ENCODE data around the gene TMEM256.

GRCh38 chr17:7356072-7356549 lies 47.8 kb downstream of the TMEM256 start:
- TF ChIP-seq, protein P1, sequence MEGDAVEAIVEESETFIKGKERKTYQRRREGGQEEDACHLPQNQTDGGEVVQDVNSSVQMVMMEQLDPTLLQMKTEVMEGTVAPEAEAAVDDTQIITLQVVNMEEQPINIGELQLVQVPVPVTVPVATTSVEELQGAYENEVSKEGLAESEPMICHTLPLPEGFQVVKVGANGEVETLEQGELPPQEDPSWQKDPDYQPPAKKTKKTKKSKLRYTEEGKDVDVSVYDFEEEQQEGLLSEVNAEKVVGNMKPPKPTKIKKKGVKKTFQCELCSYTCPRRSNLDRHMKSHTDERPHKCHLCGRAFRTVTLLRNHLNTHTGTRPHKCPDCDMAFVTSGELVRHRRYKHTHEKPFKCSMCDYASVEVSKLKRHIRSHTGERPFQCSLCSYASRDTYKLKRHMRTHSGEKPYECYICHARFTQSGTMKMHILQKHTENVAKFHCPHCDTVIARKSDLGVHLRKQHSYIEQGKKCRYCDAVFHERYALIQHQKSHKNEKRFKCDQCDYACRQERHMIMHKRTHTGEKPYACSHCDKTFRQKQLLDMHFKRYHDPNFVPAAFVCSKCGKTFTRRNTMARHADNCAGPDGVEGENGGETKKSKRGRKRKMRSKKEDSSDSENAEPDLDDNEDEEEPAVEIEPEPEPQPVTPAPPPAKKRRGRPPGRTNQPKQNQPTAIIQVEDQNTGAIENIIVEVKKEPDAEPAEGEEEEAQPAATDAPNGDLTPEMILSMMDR (IDR thresholded peaks at IDR 0.05 in 4 of 5, conservative IDR thresholded peaks at IDR 0.05 in 1 of 5) = peak; percentile 81 to 91 (median 85)
- TF ChIP-seq POLR2A (IDR thresholded peaks at IDR 0.05) = no peak

All from gastrocnemius medialis (tissue), 4 donors.